ENCODE data around the gene XPR1.
"Not testable (repeated sequence)": the region's sequence is repeated elsewhere in the genome, so short reads cannot be mapped to it uniquely, and the experiment has no call there.

The XPR1 gene

GRCh38 chr1:180644526-180645192 is 12.8 kb downstream of the XPR1 start:
- no peak for DNase-seq

GRCh38 chr1:180645261-180645660 is 13.4 kb downstream of the XPR1 start:
- DNase-seq = not testable (repeated sequence)

GRCh38 chr1:180646093-180646492 is 14.3 kb downstream of the XPR1 start:
- no peak for DNase-seq

- no peak for DNase-seq
Measured at GRCh38 chr1:180646547-180646946, 14.7 kb downstream of the XPR1 start.

GRCh38 chr1:180652792-180653191 is 21.0 kb downstream of the XPR1 start:
- no peak for DNase-seq

GRCh38 chr1:180662709-180663108 is 30.9 kb downstream of the XPR1 start:
- DNase-seq = no peak

- DNase-seq = no peak
Measured at GRCh38 chr1:180670681-180671080, 38.9 kb downstream of the XPR1 start.

GRCh38 chr1:180672105-180672504 is 40.3 kb downstream of the XPR1 start:
- DNase-seq = no peak

GRCh38 chr1:180672505-180672904 is 40.7 kb downstream of the XPR1 start:
- DNase-seq = no peak

- no peak for DNase-seq
Measured at GRCh38 chr1:180674603-180675530, 43.0 kb downstream of the XPR1 start.

- DNase-seq = no peak
Measured at GRCh38 chr1:180675586-180675985, 43.8 kb downstream of the XPR1 start.

- DNase-seq = no peak
Measured at GRCh38 chr1:180680558-180681144, 48.8 kb downstream of the XPR1 start.

GRCh38 chr1:180683117-180683516 is 51.3 kb downstream of the XPR1 start:
- DNase-seq = not testable (repeated sequence)

- no peak for DNase-seq
Measured at GRCh38 chr1:180691322-180691913, 59.6 kb downstream of the XPR1 start.

- DNase-seq = no peak
Measured at GRCh38 chr1:180693564-180694244, 61.9 kb downstream of the XPR1 start.

- DNase-seq = no peak
Measured at GRCh38 chr1:180695282-180695681, 63.5 kb downstream of the XPR1 start.

GRCh38 chr1:180696361-180696760 is 64.5 kb downstream of the XPR1 start:
- no peak for DNase-seq

- no peak for DNase-seq
Measured at GRCh38 chr1:180698580-180698979, 66.8 kb downstream of the XPR1 start.

- DNase-seq = not testable (repeated sequence)
Measured at GRCh38 chr1:180702376-180702775, 70.6 kb downstream of the XPR1 start.

- DNase-seq = not testable (repeated sequence)
Measured at GRCh38 chr1:180710746-180711145, 78.9 kb downstream of the XPR1 start.

GRCh38 chr1:180711260-180711659 is 79.4 kb downstream of the XPR1 start:
- DNase-seq = not testable (repeated sequence)

- no peak for DNase-seq
Measured at GRCh38 chr1:180720753-180721152, 88.9 kb downstream of the XPR1 start.

- no peak for DNase-seq
Measured at GRCh38 chr1:180722586-180722985, 90.8 kb downstream of the XPR1 start.

Measured in NCI-H1436 (cell line).